Measurements from ENCODE around the gene ISM1. TPM values are rescaled to one million over a fixed set of nuclear protein-coding genes. Genes with fewer than 3 reads are reported as not detected.

ISM1 gene
- total RNA-seq = 0.07 TPM in 1 of 2 replicates, not detected in the other

DNA sequence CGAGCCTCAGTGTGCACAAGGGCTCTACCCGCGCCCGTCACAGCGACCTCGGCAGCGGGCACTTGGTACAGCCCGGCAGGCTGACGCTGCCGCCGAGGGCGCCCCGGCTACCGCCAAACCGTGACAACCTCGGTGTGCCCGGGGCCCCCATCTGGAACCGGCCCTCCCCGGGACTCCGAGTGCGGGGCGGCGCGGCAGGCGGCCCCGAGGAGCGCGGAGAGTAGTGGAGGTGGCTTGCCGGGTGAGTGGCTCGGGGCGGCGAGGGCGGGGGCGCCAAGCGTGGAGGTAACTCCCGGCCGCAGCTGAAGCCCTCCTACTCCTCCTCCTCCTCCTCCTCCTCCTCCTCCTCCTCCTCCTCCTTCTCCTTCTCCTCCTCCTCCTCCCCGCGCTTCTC, at the start of gene ISM1:
TSS of gene ISM1 (plus strand) at position 371 of the 394 bp plus-strand sequence. CDS start 503 bp downstream, outside the sequence.

Other genes starting within 250 kb of the ISM1 start
- 0.40 and 1.1 TPM in 2 replicates for gene SPTLC3, start 212.3 kb upstream of the ISM1 start, total RNA-seq